COR-L47 (cell line): ENCODE results near the gene PRKN.
"Not testable (repeated sequence)": the region's sequence is repeated elsewhere in the genome, so short reads cannot be mapped to it uniquely, and the experiment has no call there.

Source experiments
- DNase-seq: peaks from one replicate; lab custom pipeline; 2025; lab: John Stamatoyannopoulos, UW

PRKN gene

GRCh38 chr6:161543684-161544309 lies 1183.8 kb downstream of the PRKN start:
- no peak for DNase-seq

GRCh38 chr6:161542346-161542980 lies 1185.1 kb downstream of the PRKN start:
- DNase-seq, result no peak

GRCh38 chr6:161540532-161540931 lies 1187.0 kb downstream of the PRKN start:
- DNase-seq, result no peak

- no peak for DNase-seq
Measured at GRCh38 chr6:161536224-161536630, 1191.3 kb downstream of the PRKN start.

- no peak for DNase-seq
Measured at GRCh38 chr6:161534264-161534873, 1193.2 kb downstream of the PRKN start.

GRCh38 chr6:161533266-161533665 lies 1194.3 kb downstream of the PRKN start:
- DNase-seq, result no peak

- no peak for DNase-seq
Measured at GRCh38 chr6:161532536-161532935, 1195.0 kb downstream of the PRKN start.

- DNase-seq, result no peak
Measured at GRCh38 chr6:161526794-161527193, 1200.8 kb downstream of the PRKN start.

GRCh38 chr6:161523362-161523761 lies 1204.2 kb downstream of the PRKN start:
- no peak for DNase-seq

- no peak for DNase-seq
Measured at GRCh38 chr6:161522276-161522675, 1205.3 kb downstream of the PRKN start.

GRCh38 chr6:161511447-161512095 lies 1216.0 kb downstream of the PRKN start:
- DNase-seq, result no peak

- DNase-seq, result no peak
Measured at GRCh38 chr6:161508341-161508740, 1219.2 kb downstream of the PRKN start.

GRCh38 chr6:161507375-161507774 lies 1220.2 kb downstream of the PRKN start:
- DNase-seq, result no peak

- DNase-seq, result no peak
Measured at GRCh38 chr6:161503570-161503969, 1224.0 kb downstream of the PRKN start.

GRCh38 chr6:161498881-161499280 lies 1228.7 kb downstream of the PRKN start:
- DNase-seq, result no peak

- DNase-seq, result no peak
Measured at GRCh38 chr6:161498359-161498758, 1229.2 kb downstream of the PRKN start.

GRCh38 chr6:161496941-161497340 lies 1230.6 kb downstream of the PRKN start:
- no peak for DNase-seq

- DNase-seq, result not testable (repeated sequence)
Measured at GRCh38 chr6:161496271-161496670, 1231.3 kb downstream of the PRKN start.

- DNase-seq, result no peak
Measured at GRCh38 chr6:161494566-161494965, 1233.0 kb downstream of the PRKN start.

GRCh38 chr6:161493576-161494118 lies 1233.9 kb downstream of the PRKN start:
- DNase-seq, result no peak

GRCh38 chr6:161489626-161490306 lies 1237.8 kb downstream of the PRKN start:
- DNase-seq, result no peak

- DNase-seq, result no peak
Measured at GRCh38 chr6:161487694-161488093, 1239.9 kb downstream of the PRKN start.
